ENCODE results near the gene ROBO4.

The ROBO4 gene

GRCh38 chr11:124918950-124919349, 21.3 kb upstream of the ROBO4 start, which contains the start of gene HEPN1:
Gene HEPN1, plus strand, starts transcription at chr11:124919250.
- no peak for DNase-seq (ENCODE audit: low spot score)

- DNase-seq (ENCODE audit: low spot score): no peak
Measured at GRCh38 chr11:124917115-124917637, 19.5 kb upstream of the ROBO4 start.

- DNase-seq (ENCODE audit: low spot score): no peak
Measured at GRCh38 chr11:124916370-124916710, 18.7 kb upstream of the ROBO4 start.

- no peak for DNase-seq (ENCODE audit: low spot score)
Measured at GRCh38 chr11:124915541-124916369, 18.1 kb upstream of the ROBO4 start.

GRCh38 chr11:124902616-124903015, 5.0 kb upstream of the ROBO4 start:
- DNase-seq (ENCODE audit: low spot score): no peak

DNA sequence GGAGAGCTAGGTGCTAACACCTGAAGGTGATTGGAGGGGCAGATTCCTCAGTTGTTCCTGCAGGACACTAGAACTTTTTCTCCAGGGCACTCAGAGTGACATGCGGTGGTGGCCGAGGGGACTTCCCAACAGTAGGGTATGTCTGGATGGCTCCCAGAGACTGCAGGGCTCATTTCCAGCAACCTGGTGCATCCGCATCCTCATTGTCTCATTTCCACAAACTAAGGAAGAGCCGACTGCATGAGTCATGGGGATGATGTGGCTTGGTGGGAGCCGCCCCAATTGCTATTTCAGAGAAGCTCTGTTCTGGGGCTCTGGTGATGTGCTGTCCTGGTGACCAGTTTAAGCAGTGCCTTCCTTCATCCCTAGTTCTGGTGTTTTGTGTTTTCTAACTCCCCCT, 2.8 kb upstream of the ROBO4 start:
- DNase-seq (ENCODE audit: low spot score): no peak

- DNase-seq (ENCODE audit: low spot score): no peak
Measured at GRCh38 chr11:124899383-124900145, 1.9 kb upstream of the ROBO4 start.

GRCh38 chr11:124898711-124899110, 1.0 kb upstream of the ROBO4 start:
- DNase-seq (ENCODE audit: low spot score): no peak

DNA sequence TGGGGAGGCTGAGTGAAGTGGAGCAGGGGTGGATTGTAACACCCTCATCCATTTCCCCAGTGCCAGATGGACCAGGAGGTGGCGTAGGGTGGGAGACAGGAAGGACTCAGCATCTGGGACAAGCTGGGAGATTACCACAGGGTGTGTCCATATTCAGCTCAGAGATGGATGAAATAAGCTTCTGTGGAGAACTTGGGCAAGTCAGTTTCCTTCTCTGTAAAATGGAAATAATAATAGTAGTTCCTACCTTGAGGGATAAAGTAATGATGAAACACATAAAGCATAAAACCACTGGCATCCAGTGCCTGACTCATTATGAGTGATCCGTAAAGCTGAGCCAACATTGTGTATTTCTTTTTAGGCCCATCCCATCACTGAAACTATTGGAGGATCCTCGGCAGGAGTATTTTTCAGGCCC, 607 bp upstream of the ROBO4 start:
- DNase-seq (ENCODE audit: low spot score): no peak

DNA sequence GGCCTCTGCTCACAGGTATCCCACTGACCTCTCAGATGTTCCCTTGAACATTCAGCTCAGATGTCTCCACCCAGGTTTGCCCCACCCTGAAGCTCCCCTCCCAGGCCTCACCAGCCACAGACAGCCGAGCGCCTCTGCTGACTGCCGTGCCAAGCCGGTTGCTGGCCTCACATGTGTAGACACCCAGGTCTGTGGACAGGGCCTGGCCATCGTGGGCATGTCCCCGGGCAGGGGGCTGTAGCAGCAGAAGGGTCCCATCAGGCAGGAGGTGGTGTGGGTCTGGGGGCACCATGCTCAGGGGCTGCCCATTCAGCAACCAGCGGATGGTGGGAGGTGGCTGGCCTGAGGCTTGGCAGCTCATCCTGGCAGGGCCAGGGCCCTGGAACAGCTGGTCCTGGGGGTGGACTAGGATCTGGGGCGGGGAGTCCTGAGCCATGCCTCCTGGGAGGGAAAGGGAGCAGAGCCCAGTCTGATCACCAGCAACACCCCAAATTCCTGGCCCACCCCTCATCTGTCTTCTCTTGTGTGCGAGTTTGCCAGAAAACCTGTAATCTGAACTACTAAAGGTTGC, 759 bp downstream of the ROBO4 start:
- DNase-seq (ENCODE audit: low spot score): no peak

- no peak for DNase-seq (ENCODE audit: low spot score)
Measured at GRCh38 chr11:124896071-124896750, 1.5 kb downstream of the ROBO4 start.

DNA sequence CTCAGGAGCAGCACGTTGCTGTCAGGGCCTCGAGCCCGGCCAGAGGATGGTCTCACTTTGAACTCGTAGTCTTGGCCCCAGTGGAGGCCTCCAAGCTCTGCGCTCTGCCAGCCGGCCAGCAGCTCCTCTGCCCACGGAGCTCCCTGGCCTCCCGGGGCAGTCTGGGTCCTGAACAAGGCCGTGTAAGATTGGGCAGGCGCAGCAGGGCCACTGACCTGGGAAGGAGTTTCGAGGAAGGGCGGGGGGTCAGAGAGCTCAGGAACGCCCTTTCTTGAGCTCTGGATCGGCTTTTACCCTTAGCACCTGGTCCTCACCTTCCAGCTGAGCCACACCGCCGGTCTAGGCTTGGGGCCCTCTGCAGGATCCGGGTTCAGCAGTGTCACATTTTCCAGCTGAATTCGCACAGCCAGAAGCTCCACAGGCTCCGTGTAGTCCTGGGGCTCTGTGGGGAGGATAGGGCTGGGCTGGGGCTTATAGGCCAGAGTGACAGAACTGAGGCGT, 2.1 kb downstream of the ROBO4 start:
- no peak for DNase-seq (ENCODE audit: low spot score)

DNA sequence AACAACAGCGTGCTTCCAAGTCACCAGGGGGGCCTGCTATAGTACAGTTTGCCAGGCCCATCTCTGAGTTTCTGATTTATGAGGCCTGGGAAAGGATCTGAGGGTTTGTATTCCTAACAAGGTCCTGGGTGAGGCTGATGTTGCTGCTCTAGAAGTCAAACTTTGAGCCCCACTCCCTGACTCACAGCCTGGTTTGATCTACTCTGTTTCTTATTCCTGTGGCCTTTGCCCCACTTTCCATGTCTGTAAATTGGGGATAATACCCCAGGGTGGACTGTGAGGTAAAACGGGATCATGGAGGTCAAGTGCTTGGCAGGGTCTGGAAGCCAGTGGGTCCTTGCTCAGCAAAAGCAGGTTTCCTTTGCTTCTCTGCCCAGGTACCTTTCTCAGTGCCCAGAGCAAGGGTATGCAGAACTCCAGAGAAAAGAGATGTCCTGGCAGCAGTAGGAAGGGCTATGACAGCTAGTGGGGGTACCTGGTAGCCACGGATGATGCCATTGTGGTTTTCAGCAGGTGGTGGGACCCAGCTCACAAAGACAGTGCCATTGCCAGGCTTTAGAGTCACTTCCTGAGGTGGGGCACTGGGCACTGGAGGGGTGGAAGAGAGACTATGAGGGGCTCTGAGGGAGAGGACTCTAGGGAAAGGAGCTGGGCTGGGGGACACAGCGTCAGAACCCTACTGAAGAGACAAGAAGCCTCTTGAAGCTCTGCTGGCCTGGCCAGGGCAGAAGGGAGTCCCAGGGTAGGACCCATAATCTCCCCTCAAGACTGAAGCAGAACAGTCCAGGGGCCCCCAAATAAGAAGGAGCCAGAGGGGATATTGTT, 2.8 kb downstream of the ROBO4 start:
- DNase-seq (ENCODE audit: low spot score): no peak

GRCh38 chr11:124893781-124894401, 3.8 kb downstream of the ROBO4 start:
- DNase-seq (ENCODE audit: low spot score): no peak

GRCh38 chr11:124892750-124893454, 4.8 kb downstream of the ROBO4 start:
- DNase-seq (ENCODE audit: low spot score): no peak

DNA sequence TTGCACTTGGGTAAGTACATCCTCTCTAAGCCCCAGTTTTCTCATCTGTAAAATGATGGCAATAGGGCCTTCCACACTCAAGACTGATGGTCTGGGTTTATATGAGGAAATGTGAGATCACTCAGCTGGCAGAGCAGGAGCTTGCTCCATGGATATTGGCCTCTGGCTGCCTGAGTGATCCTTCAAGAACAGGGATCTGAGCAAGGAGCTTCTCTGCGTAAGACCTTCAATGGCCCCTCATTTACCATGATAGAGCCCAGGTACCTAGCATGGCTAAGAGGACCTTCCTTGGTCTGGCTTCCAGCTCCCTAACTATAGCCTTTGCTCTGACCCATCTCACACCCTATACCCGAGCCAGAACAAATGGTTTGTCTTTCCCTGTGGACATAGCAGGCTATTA, 5.5 kb downstream of the ROBO4 start:
- DNase-seq (ENCODE audit: low spot score): no peak

GRCh38 chr11:124891373-124891861, 6.2 kb downstream of the ROBO4 start:
- DNase-seq (ENCODE audit: low spot score): no peak

GRCh38 chr11:124890683-124891372, 6.8 kb downstream of the ROBO4 start:
- no peak for DNase-seq (ENCODE audit: low spot score)

DNA sequence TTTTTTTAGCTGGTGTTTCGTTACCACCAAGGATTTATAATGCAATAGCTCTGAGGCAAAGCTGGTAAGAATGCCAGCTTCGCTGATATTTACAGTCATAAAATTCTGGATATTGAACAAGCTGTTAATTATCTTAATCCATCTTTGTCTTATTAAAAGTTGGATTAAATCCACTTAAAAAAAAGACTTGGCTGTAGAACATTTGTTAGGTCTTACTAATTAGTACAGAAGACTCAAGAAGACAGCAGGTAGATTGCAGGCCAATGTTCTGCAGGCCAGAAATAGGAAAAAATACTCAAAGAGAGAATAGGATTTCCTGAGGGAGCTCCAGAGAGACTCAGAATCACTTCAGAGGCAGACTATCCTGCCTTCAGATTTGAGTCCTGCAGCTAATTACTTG, 7.5 kb downstream of the ROBO4 start:
- no peak for DNase-seq (ENCODE audit: low spot score)

All from NAMALWA (cell line).